Smooth muscle cell of the brain vasculature (primary cell): Measurements from ENCODE around the gene SUSD6.
"Not testable (repeated sequence)": the region's sequence is repeated elsewhere in the genome, so short reads cannot be mapped to it uniquely, and the experiment has no call there.

Source experiments
- DNase-seq: peaks from one replicate; pipeline ENCODE4 v3.0.0-alpha.2; 2012; ENCODE audit warnings: low read depth, low spot score

SUSD6 gene

DNA sequence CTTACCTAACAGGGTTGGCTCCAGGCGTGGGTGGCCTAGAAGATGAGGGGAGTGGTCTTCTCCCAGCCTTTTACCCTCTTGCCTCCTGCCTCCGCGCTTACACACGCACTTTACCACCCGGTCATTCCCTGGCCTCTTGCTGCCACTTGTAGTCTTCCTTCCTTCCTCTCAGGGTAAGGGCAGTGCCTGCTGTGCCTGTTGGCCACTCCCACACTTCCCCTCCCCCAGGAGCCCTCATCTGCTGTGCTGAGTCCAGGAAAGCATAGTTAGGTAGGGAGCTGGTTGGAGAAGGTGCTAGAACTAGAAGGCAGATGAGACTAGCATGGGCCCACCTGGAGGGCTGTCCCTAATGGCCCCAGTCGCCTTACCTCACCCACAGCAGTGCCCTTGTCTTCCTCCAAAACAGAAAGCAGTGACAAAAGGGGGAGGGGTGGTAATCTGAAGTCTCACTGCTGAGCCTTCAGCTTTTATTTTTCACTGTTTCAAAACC, 101.2 kb downstream of the SUSD6 start:
- DNase-seq: no peak

DNA sequence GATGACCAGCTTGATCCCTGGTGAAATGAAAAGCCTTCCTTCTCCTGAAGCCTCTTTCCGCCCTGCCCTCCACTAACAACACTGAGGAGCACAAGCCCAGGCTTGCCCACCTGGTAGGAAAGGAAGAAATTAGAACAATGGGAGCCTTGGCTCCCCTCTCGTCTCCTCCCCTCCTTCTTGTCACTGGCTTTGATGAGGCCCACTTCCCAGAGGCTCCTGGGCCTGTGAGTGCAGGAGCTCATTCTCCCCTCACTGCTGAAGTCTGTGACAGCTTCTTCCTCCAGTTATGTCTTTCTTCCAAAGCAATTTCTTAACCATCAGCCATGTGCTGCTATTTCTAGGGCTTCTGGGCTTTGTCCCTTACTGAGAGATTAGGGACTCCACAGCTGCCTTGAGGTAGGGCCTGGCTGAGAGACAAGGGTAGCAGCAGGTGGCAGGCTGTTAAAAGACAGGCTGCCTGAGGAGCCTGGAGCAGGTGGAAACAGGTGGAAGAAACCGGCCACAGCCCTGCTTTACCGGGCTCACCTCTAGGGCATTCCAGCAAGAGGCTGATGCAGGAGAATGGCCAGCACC, 101.9 kb downstream of the SUSD6 start:
- DNase-seq: no peak

DNA sequence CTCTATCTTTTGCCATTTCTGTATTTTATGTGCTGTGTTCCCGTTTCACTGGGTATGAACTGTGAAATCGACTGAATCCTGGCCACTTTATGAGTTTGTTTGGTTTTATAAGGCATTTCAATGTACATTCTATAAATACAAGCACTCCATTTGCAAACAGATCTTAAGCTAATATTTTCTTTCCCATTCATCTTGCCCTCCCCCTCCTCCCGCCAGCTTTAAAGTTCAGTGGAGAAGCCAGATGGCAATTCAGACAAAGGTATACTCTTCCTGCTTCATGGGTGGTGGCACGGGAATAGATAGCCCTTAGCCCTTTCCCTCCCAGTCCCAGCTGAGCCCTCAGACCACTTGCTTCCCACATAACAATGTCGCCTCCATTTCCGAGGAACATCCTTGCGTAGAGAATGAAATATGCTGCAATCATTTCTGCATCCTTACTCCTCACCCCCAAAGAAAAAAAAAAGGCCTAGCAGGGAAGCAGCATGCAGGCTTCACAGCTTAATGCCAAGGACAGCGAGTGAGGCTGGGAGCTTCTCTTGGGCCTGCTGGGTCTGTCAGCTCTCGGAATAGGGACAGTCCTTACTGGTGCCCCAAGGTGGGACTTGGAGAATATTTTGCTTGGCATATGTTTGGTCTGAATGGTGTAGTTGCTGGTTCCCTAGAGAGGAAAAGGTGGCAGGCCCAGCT, 102.7 kb downstream of the SUSD6 start:
- no peak for DNase-seq

DNA sequence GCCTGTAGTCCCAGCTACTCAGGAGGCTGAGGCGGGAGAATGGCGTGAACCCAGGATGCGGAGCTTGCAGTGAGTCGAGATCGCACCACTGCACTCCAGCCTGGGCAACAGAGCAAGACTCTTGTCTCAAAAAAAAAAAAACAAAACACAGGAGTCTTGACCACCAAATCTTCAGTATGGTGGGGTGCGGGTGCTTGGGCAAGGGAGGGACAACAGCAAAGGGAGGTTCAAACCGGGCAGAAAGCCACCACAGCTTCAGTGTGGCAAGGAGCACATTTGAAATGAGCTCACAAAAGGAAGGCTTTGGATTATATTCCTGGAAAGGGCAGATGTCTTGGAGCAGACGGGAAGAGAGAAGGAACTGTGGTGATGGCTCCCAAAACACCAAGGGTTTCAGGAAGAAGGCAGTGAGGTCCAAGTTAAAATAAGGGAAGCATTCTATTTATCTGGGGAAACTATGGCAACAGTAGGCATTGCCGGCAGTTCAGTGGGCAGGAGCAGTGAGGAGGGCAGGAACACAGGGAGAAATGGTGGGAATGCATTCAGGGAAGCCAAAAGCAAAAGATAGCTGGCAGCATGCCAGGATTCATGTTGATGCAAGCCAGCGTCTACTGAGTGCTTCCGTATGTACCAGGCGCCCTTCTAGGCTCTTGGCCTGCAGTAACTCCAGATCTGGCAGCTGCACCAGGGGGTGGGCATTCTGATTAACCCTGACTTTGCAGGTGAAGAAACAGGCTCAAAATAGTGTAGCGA, 104.5 kb downstream of the SUSD6 start:
- DNase-seq: peak; percentile 81

DNA sequence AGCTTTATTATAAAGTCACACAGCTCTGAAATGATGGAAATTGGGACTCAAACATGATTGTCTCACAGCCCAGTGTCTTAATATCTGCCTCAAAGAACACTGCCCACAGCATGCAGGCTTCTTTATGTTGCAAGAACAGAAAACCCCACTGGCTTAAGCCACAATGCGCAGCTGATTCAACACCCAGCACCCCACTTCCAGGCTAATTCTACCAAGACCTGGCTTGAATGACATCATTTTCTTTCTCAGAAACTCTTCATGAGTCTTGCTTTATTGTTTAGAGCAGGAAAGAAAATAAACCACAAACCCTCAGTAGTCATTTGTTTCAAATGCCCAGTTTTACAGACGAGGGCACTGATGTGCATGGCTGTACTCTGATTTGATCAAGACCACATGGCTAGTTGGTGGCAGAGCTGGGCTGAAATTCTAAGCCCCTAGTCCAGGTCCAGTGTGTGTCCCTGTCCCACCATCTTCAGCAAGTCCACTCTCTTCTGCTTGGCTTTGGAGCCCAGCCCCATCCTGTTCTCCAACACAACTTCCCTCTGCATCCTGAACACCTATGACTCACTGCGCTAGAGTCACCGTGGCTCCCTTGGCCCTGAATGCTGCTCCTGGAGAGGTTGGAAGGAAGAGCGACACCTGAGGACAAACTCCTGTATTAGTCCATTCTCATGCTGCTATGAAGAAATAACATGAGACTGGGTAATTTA, 105.2 kb downstream of the SUSD6 start:
- DNase-seq: peak; percentile 84

DNA sequence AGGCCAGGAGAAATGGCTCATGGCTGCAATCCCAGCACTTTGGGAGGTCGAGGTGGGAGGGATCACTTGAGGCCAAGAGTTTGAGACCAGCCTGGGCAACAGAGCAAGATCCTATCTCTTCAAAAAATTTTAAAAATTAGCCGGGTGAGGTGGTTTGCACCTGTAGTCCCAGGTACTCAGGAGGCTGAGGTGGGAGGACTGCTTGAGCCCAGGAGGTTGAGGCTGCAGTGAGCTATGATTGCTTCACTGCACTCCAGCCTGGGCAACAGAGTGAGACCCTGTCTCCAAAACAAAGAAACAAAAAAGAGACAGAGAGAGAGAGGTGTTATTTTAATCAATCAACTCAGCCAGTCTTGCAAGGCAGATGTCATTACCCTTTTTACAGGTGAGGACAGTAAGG, 107.2 kb downstream of the SUSD6 start:
- not testable (repeated sequence) for DNase-seq

DNA sequence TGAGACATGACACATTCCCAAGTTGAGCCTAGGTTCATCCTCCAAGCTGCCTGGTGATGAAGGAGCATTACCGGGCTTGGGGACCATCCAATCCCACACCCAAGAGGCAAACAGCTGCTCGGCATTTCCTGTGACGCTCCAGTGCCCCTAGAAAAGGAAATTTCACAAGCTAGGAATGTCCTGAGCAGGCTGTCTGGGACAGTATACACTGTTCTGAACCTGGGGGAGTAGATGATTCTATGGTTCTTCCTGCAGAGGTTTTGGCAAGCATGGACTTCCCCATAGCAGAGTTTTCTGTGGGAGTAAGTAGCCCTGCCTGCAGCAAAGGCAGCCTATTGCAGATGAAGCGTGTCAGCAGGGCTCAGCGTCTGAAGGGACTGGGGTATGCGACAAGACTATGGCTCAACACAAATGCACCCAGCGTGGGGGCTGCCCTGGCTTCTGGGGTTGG, 108.1 kb downstream of the SUSD6 start:
- DNase-seq: no peak

DNA sequence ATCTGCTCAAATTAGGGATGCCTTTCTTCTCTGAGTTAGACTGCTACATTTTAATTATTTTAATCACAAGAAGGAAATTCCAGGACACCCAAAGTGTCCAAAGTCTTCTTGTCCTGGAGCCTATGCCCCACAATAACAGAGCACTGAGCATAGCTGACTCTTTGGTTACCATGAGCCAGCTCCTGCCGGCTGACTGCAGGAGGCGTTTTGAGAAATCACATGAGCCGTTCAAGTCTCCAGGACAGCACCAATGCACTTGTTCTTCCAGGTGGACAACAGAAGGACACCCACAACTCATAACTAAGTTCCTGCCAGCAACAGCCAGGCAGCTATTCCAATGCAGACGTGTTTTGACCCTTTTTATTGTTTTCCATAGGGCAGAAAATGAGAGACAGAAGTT, 109.5 kb downstream of the SUSD6 start:
- DNase-seq: no peak

DNA sequence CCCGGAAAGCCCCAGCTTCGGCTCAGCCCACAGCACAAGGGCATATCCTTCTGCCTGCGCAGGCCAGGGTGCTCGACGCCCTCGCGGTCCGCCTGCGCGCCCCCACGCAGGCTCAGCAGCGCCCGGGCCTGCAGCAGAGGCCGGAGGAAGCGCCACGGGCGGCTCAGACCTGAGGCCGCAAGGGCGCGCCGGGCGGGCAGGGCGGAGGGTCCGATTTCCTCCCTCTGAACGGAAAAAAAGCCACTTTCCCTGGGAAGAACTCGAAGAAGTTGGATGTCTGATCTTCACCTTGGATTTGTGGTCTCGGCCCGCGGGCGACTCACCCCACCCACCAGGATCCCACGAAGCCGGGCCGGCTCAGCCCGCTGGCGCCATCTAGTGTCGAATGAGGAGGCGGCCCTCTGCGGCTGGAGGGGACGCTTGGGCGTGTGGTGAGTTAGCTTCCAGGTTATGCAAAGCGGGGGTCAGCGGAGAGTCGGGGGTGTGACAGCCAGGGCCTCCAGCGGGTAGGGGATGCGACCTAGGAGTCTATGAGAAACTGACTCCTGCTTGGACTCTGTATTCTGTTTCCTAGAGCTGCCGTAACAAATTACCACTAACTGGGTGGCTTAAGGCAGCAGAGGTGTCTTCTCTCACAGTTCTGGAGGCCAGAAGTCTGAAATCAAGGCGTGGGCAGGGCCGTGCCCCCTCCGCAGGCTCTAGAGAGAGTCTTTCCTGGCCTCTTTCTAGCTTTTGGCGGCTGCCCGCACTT, 115.5 kb downstream of the SUSD6 start:
- DNase-seq: no peak

DNA sequence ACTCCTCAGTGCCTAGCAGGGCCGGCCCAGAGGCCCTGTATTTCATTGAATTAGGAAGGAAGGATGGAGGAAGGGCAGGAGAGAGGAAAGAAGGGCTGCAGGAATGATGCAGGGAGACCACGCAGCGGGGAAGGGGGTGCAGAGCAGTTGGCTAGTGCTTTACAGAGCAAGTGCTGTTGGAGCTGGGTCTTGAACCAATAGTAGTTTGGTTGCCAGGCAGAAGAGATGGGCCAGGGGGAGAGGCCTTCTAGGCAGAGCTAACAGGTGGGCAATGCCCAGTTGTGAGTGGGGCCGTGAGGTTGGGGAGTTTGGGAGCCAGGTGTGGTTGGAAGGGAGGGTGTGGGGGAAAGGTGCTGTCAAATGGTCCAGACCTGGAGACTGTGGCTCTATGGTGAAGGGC, 116.5 kb downstream of the SUSD6 start:
- DNase-seq: no peak

DNA sequence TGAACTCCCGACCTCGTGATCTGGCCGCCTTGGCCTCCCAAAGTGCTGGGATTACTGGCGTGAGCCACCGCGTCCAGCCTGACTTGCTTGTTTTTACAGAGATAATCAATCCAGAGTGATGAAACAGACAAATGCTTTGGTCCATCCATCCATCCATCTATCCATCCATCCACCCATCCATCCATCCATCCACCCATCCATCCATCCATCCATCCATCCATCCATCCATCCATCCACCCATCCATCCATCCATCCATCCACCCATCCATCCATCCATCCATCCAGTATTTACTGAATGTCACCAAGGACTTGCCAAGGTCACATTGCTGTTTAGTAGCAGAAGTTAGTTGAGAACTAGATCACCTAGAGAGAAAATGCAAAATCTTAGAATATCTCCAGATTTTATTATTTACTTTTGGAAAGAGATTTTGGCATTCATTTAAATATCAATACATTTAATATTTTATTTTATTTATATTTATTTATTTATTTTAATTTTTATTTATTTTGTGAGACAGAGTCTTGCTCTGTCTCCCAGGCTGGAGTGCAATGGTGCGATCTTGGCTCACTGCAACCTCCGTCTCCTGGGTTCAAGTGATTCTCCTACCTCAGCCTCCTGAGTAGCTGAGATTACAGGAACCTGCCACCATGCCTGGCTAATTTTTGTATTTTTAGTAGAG, 120.7 kb downstream of the SUSD6 start:
- DNase-seq: not testable (repeated sequence)

DNA sequence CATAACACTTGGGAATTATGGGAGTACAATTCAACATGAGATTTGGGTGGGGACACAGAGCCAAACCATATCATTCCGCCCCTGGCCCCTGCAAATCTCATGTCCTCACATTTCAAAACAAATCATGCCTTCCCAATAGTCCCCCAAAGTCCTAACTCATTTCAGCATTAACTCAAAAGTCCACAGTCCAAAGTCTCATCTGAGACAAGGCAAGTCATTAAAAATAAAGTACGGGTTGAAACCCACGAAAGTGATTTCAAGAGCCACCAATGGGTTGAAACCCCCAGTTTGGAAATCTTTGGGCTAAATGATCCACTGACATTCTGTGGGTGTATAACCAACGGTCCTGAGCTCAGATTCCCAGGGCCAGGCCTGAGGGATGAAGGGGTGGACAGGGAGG, 125.0 kb downstream of the SUSD6 start:
- DNase-seq: not testable (repeated sequence)

DNA sequence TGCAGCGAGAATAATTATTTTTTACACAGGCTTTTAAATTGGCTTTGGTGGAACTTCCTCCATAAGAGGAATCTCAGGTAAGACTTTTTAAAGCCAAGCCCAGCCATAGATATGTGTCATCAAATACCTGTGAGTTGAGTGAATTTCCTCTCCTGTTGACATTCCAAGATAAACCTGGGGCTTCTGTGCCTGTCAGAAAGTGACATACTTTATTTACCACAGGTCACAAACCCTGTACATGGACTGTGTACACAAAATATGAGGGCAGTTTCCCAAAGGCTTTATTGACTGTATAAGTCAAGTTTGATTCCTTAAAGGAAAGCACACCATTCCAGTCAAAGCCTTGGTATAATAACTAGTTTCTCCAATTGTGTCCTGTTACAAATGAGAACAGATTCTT, 129.7 kb downstream of the SUSD6 start:
- DNase-seq: no peak

DNA sequence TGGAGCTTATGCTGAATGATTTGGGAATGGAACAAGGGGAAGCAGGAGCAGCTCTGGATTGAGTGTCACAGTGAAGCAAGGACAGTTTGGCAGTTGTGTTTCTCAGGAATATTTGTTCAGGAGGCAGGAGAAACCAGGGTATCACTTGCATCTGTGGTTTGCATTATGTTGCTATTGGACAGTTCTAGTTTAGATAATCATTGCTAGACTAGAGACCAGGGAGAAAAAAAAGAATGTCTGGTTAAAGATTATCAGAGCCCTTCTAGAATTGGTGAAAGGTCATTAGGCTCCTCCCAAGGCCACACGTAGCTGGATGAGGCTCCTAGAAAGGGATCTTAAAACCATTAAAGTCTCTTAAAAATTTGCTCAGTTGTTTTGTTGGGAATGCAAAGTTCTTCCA, 138.6 kb downstream of the SUSD6 start:
- no peak for DNase-seq

DNA sequence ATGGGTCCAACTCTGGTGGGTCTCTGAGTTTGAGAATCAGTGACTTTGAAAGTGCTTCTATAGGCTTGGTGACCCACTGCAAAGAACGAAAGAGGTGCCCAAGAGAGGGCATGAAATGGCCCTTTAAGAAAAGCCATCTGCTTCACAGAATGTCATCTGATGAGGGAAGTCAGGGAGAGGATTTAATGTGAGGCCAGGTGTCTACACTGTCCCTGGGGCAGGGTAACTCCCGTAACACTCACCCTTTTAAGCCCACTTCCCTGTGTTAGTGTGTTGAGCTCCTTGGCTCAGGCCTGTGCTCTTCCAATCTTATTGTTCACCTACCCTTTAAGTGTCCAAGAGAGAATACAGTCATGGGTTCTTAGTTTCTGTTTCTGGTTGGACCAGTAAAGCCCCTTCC, 139.1 kb downstream of the SUSD6 start:
- no peak for DNase-seq

DNA sequence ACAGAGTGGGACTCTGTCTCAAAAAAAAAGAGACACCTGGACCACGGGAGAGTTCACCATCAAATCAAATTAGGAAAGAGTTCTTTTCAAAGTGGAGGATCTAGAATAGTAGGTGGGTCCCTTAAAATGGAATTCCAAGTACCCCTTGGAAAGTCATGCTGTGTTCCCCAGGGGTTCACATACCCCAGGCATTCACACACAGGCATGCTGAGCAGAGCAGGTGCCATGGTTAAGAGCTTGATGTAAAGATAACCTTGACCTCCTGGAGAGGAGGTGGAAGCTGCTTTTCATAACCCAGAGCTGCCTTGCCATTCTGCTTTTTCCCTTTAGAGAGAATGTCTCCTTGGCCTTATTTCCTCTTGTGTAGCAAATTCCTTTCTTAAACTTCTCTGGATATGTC, 141.4 kb downstream of the SUSD6 start:
- DNase-seq: no peak

DNA sequence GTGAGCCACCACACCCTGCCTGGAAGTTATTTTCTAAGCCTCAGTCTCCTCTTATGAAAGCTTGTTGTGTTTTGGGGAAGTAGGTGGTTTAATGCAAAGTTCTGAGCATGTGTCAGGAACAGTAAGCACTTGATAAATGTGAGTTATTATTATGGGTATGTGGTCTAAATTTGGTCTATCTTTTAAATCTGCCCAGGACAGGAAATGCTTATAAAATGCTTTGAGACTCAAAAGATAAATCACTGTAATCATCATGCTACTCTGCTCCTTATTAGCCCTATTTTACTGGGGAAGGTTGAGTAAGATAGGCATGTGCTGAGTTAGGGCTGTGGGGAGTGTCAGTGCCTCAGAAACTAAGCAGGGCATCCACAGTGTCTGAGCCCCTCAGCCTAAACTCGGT, 142.5 kb downstream of the SUSD6 start:
- DNase-seq: no peak

DNA sequence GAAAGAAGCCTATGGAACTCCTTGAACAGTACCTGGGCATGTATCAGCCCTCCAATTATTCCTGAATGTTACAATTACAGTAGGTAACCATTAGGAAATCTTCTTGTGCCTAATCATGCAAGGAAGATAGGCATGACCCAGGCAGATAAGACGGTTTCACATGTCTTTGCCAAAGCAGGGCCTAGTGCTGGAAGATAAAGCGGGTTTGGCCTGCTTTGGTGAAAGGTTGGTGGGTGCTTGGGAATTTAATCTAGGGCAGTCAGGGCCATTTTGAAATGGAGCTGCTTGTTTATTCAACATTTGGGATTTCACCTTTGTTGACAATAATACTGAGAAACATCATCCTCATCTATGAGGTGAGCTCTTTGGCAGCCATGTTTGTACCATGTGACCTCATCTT, 143.1 kb downstream of the SUSD6 start:
- no peak for DNase-seq

DNA sequence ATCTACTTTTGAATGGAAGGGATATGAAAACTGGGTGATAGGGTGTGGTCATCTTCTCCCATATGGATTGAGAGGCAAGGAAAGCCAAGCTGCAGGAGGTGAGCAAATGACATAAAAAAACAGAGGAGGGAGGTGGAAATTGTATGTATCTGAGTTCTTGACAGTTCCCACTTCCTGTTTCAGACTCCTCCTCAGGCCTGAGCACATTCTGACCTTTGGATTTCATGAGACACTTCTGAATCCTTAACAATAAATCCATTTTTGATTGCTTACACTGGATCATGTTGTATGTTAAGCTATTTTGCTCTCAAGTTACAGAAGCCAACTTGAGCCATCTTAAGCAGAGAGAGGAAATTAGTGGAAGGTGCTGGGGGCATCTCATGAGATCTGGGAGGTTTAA, 143.9 kb downstream of the SUSD6 start:
- DNase-seq: no peak

DNA sequence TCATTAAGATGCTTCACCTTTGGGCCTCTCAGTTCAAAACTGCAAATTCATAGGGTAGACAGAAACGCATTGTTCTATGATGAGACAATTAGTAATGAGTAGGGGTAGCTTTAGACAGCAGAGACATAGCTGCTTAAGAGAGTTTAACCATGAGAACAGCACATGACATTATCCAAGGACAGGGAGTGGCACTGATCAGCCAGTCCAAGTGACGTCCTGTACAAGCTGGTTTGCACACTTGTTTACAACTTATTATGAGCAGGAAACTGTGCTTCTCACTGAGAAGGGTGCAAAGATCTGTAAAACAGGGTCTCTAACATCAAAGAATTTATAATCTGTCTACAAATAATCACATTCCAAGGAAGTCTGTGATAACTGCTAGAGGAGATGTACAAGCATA, 144.4 kb downstream of the SUSD6 start:
- DNase-seq: no peak

DNA sequence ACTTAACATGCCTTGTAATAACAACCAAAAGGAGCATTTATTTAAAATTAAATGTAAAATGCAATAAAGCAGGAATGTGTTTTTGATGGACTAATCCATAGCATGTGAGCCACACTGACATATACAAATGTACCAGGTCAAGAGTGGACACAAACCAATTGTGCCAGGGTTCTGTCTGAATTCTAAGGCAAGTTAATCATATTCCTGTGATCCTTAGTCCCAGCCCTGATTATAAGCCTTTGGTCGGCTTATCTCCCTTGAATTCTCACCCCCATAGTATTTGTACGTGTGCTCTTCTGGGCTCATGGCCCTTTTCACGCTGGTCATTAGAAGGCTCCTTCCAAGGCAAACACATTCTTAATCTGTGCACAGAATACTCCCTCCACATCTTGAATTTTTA, 144.9 kb downstream of the SUSD6 start:
- no peak for DNase-seq
